Glutamatergic neuron (in vitro differentiated cells): ENCODE results near the gene SGSH. TPM values are rescaled to one million over a fixed set of nuclear protein-coding genes. Genes with fewer than 3 reads are reported as not detected.
"Not testable (repeated sequence)": the region's sequence is repeated elsewhere in the genome, so short reads cannot be mapped to it uniquely, and the experiment has no call there.

ENCODE experiments used
- DNase-seq: peaks from one replicate; pipeline ENCODE4 v3.0.0; 2022
- H3K27ac Mint-ChIP-seq: one replicate; pipeline ENCODE4 v1.8.0; 2020; ENCODE audit warnings: mild to moderate bottlenecking, mixed read lengths, inconsistent platforms; ENCODE audit not compliant: unreplicated experiment
- H3K27me3 Mint-ChIP-seq: one replicate; pipeline ENCODE4 v1.8.0; 2020; ENCODE audit warnings: mild to moderate bottlenecking, moderate library complexity, mixed read lengths, inconsistent platforms; ENCODE audit not compliant: unreplicated experiment
- H3K36me3 Mint-ChIP-seq: one replicate; pipeline ENCODE4 v1.8.0; 2020; ENCODE audit warnings: mild to moderate bottlenecking, mixed read lengths, inconsistent platforms; ENCODE audit not compliant: unreplicated experiment
- H3K4me1 Mint-ChIP-seq: one replicate; pipeline ENCODE4 v1.8.0; 2020; ENCODE audit warnings: mild to moderate bottlenecking, low read depth, mixed read lengths, inconsistent platforms; ENCODE audit not compliant: unreplicated experiment
- H3K4me3 Mint-ChIP-seq: one replicate; pipeline ENCODE4 v1.8.0; 2020; ENCODE audit warnings: mild to moderate bottlenecking, mixed read lengths, inconsistent platforms; ENCODE audit not compliant: unreplicated experiment
- H3K9me3 Mint-ChIP-seq: one replicate; pipeline ENCODE4 v1.8.0; 2020; ENCODE audit warnings: mild to moderate bottlenecking, moderate library complexity, mixed read lengths, inconsistent platforms; ENCODE audit not compliant: unreplicated experiment
- total RNA-seq: library from RNA; stranded (reverse); fragmentation: NEBNext Ultra II Directional; extraction: Animal tissue kit (Norgen Biotek cat#: 25700); gene quantifications from one replicate; pipeline ENCODE4 v1.2.1, GENCODE V29; 2021; ENCODE audit not compliant: unreplicated experiment
- TF ChIP-seq, protein P1 (sequence below): fragments of 200-600 bp; sonication (generic); IDR thresholded peaks from one replicate; pipeline ENCODE4 v1.5.0; 2021; ENCODE audit not compliant: partially characterized antibody, unreplicated experiment

Gene SGSH
- total RNA-seq, 1 donor from 2014 or later = 17.3 TPM

DNA sequence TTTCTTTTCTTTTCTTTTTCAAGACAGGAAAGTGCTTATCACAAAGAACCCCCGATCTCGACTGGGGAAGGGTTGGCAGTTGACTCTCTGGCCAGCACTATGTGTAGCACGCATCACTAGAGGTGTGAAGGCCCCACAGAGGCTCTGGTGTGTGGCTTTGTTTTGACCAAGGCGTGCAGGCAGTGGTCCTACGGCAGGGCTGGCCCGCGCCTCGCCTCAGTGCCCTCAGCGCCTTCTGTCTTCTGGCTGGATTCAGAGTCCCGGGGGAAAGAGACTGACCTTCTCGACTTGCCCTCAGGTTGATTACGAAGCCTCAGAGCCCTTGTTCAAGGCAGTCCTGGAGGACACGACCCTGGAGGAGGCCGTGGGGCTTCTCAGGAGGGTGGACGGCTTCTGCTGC lies 18.7 kb downstream of the SGSH start:
- no peak overlapping the region for H3K27ac Mint-ChIP-seq
- peaks cover 2% of the 10 kb centered on the region for H3K4me1 Mint-ChIP-seq
- no peak overlapping the region for H3K4me3 Mint-ChIP-seq
- H3K27me3 Mint-ChIP-seq = peaks cover 5% of the 10 kb centered on the region
- H3K36me3 Mint-ChIP-seq = no peaks in the 10 kb centered on the region
- TF ChIP-seq, protein P1, sequence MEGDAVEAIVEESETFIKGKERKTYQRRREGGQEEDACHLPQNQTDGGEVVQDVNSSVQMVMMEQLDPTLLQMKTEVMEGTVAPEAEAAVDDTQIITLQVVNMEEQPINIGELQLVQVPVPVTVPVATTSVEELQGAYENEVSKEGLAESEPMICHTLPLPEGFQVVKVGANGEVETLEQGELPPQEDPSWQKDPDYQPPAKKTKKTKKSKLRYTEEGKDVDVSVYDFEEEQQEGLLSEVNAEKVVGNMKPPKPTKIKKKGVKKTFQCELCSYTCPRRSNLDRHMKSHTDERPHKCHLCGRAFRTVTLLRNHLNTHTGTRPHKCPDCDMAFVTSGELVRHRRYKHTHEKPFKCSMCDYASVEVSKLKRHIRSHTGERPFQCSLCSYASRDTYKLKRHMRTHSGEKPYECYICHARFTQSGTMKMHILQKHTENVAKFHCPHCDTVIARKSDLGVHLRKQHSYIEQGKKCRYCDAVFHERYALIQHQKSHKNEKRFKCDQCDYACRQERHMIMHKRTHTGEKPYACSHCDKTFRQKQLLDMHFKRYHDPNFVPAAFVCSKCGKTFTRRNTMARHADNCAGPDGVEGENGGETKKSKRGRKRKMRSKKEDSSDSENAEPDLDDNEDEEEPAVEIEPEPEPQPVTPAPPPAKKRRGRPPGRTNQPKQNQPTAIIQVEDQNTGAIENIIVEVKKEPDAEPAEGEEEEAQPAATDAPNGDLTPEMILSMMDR = no peak
- DNase-seq = no peak
- no peaks in the 10 kb centered on the region for H3K9me3 Mint-ChIP-seq

DNA sequence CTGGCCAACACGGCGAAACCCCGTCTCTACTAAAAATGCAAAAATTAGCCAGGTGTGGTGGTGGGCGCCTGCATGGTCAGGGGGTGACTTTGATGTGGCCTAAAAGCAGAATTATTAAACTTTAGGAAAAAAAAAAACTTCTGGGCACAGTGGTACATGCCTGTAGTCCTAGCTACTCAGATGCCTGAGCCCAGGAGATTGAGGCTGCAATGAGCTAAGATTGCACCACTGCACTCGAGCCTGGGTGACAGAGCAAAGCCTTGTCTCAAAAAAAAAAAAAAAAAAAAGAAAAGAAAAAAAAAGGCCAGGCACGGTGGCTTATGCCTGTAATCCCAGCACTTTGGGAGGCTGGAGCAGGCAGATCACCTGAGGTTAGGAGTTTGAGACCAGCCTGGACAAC lies 20.8 kb downstream of the SGSH start:
- not testable (repeated sequence) for H3K4me1 Mint-ChIP-seq, DNase-seq, H3K9me3 Mint-ChIP-seq, H3K36me3 Mint-ChIP-seq, H3K27me3 Mint-ChIP-seq, H3K4me3 Mint-ChIP-seq, H3K27ac Mint-ChIP-seq

DNA sequence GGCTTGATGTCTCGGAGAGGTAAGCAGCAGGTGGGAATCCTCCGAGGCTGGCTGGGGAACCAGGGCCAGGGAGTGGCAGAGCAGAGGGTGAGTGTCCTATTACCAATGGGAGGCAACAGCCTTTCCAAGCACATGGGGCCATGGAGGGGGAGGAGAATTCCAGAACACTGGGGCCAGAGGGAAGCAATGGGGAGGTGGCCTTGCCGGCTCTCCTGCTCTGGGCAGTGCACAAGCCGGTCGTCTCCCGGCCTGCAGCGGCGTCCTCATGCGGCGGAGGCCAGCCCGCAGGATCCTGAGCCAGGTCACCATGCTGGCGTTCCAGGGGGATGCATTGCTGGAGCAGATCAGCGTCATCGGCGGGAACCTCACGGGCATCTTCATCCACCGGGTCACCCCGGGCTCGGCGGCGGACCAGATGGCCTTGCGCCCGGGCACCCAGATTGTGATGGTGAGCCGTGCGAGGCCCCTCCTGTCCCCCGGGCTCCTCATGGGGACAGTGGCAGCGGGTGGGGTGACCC lies 21.9 kb downstream of the SGSH start:
- TF ChIP-seq, protein P1 = no peak
- H3K27me3 Mint-ChIP-seq = peaks cover 8% of the 10 kb centered on the region
- H3K27ac Mint-ChIP-seq = no peak overlapping the region
- no peaks in the 10 kb centered on the region for H3K36me3 Mint-ChIP-seq
- H3K4me3 Mint-ChIP-seq = no peak overlapping the region
- no peaks in the 10 kb centered on the region for H3K9me3 Mint-ChIP-seq
- peaks cover 2% of the 10 kb centered on the region for H3K4me1 Mint-ChIP-seq
- DNase-seq = no peak

DNA sequence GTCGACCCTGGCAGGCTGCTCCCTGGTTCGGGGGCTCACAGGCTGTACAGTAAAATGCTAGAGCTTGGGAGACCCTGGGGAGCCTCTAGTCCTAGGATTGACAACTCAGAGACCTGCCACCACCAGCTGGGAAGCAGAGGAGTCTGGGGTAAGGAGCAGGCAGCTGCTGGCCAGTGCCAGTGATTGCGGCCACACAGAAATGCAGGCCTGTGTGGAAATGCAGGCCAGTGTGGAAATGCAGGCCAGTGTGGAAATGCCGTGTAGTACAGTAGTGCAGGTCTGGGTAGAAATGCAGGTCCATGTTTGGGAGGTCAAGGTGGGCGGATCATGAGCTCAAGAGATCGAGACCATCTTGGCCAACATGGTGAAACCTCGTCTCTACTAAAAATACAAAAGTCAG lies 23.5 kb downstream of the SGSH start:
- H3K4me1 Mint-ChIP-seq = peaks cover 7% of the 10 kb centered on the region
- H3K27me3 Mint-ChIP-seq = peaks cover 8% of the 10 kb centered on the region
- no peaks in the 10 kb centered on the region for H3K9me3 Mint-ChIP-seq
- H3K27ac Mint-ChIP-seq = no peak overlapping the region
- DNase-seq = no peak
- H3K36me3 Mint-ChIP-seq = no peaks in the 10 kb centered on the region
- no peak overlapping the region for H3K4me3 Mint-ChIP-seq
- TF ChIP-seq, protein P1 = no peak

DNA sequence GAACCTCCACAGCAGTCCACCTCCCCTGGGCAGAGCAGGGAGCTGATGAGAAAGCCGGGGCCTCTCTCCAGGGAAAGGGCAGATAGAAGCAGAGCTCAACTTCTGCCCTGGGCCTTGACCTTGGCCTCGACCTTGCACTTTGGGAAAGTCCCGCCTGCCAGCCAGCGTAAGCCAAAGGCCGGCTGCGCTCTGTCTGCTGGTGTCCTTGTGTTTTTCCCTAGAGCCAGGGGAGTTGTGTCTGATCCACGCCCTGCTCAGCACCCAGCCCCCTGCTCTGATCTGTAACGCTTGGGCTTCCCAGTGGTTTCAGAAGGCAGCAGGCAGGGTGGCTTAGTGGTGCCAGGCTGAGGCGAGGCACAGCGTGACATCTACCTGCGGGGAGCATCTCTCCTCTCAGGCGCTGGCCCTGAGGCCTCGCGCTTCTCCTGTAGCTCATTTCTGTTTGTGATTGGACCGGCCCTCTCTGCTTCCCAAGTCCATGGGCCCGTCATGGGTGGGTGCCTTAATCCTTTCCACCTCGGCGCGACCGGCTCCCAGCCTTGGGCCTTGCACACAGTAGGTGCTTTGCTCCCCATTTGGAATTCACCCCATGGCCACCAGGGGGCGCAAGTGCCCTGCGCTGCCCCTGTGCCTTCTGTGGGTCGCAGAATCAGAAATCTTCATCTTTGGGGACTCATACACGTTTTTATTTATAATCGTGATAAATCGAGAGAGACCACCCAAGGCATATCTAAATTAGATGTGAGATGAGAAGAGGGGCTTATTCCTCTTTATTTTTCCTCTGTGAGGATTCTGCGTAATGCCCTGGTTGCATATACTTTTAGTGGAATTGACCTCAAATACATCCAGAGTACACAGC lies 24.2 kb downstream of the SGSH start:
- Mint-ChIP-seq H3K4me3 (no peak overlapping the region), H3K27me3 (peaks cover 8% of the 10 kb centered on the region), H3K4me1 (peaks cover 9% of the 10 kb centered on the region), H3K27ac (no peak overlapping the region), H3K36me3 (no peaks in the 10 kb centered on the region), H3K9me3 (peaks cover 1% of the 10 kb centered on the region)
- no peak for DNase-seq
- TF ChIP-seq, protein P1 = peak; percentile 100
